Left lung (tissue), 10 donors: Measurements from ENCODE around the gene ATP8A2. TPM values are rescaled to one million over a fixed set of nuclear protein-coding genes. Genes with fewer than 3 reads are reported as not detected.

Experiments used
- ATAC-seq: fragments of 200-7000 bp; cut with Tn5 transposase; one replicate; pipeline ENCODE4 v1.9.1; 2020; ENCODE audit warnings: moderate library complexity
- DNase-seq, 4 donors: peaks; one replicate each; pipeline ENCODE4 v3.0.0-alpha.2; 2013 to 2020
- H3K27ac ChIP-seq, 2 donors: fragments of 200-600 bp; sonication (generic) in 1 of 2; one replicate each; pipeline versions ENCODE4 v1.5.0 to v1.8.0; 2020 to 2021
- H3K27me3 ChIP-seq, 2 donors: fragments of 200-600 bp; sonication (generic) in 1 of 2; one replicate each; pipeline versions ENCODE4 v1.5.0 to v1.8.0; 2020 to 2021
- H3K36me3 ChIP-seq, 2 donors: fragments of 200-600 bp; sonication (generic) in 1 of 2; one replicate each; pipeline versions ENCODE4 v1.5.0 to v1.8.0; 2020 to 2021
- H3K4me1 ChIP-seq, 2 donors: fragments of 200-600 bp; one replicate each; pipeline ENCODE4 v1.8.0; 2021
- H3K4me3 ChIP-seq, 2 donors: fragments of 200-600 bp; sonication (generic) in 1 of 2; one replicate each; pipeline versions ENCODE4 v1.5.0 to v1.8.0; 2020 to 2021; ENCODE audit warnings: mild to moderate bottlenecking in 1 of 2
- H3K9me3 ChIP-seq, 2 donors: fragments of 200-600 bp; sonication (generic) in 1 of 2; one replicate each; pipeline versions ENCODE4 v1.5.0 to v1.8.0; 2020 to 2021
- CTCF ChIP-seq, 2 donors: fragments of 200-600 bp; sonication (generic) in 1 of 2; IDR thresholded peaks; one replicate each; pipeline versions ENCODE4 v1.5.0 to v1.8.0; 2021; ENCODE audit warnings: antibody characterized with exemption in 2 of 2
- intact Hi-C, 2 donors: fragments of 100-400 bp; cut with DNase I; formaldehyde crosslinking; loops; one replicate each; pipeline versions ENCODE4 v1.11.2 to v1.14.2; 2022
- polyA plus RNA-seq, 6 donors: library from polyadenylated mRNA; unstranded; fragments of 120-200 nt; gene quantifications; one replicate each; pipeline ENCODE4 v1.2.1, GENCODE V29; 2013; ENCODE audit not compliant: insufficient read length in 6 of 6
- total RNA-seq, 2 donors: library from RNA; stranded (reverse); fragmentation: NEBNext Ultra II Directional; extraction: Animal tissue kit (Norgen Biotek cat#: 25700); gene quantifications; one replicate each; pipeline ENCODE4 v1.2.1, GENCODE V29; 2021
- donor health status: DM: no; HTN: yes; CAD: no.
- donor health status: DM: no; HTN: no; CAD: no.

The ATP8A2 gene
- total and polyA plus RNA-seq, 8 donors: 1.1 to 13.4 (median 9.6) TPM

DNA sequence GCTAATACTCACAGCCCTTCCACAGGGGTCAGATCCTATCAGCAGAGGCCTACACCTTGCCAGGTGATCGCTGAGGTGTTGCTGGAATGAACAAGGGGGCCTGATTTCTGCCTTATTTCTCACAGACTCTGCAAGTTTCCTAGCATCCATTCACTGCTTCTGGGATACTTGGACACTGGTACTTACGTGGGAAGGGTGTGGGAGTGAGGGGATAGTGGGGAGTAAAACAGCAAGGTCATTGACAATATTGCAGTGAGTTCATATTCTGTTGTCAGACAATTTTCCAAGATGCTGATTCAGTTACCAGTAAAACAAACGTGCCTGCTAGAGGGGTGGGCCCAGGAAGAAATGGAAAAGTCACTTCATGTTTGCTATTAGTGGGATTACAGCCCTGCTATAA lies 403.5 kb downstream of the ATP8A2 start:
- no peak for DNase-seq
- intact Hi-C loops: no loop called here

DNA sequence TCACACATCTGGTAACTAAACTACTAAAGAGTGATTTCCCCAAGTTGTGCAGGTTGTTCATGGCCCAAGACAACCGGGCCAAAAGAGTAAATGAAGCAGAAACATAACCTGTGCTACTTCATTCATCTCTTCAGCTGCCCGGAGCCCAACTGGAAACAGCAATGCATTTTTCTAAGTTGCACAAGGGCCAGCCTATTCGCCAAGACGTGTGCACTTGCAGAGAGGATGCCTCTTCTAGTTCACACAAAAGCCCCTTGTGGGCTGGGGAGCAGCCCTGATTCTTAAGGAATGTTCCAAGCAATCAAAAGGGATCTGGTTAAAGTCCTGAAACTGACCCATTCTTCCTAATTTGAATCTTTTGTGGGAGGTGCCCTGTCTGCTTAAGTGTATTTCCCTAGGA lies 404.2 kb downstream of the ATP8A2 start:
- Histone ChIP-seq H3K36me3 (no peaks in the 10 kb centered on the region), H3K27ac (no peak overlapping the region), H3K9me3 (no peaks in the 10 kb centered on the region), H3K27me3 (no peaks in the 10 kb centered on the region), H3K4me1 (no peaks in the 10 kb centered on the region), H3K4me3 (no peak overlapping the region)
- TF ChIP-seq CTCF (IDR thresholded peaks at IDR 0.05): no peak
- intact Hi-C loops: no loop called here
- ATAC-seq (no peak), DNase-seq (no peak)

More for the DNA sequence above, 403.5 kb downstream of the ATP8A2 start:
- no peaks in the 10 kb centered on the region for H3K4me1 ChIP-seq
- H3K36me3 ChIP-seq: no peaks in the 10 kb centered on the region
- ATAC-seq: no peak
- TF ChIP-seq CTCF (IDR thresholded peaks at IDR 0.05): no peak
- no peak overlapping the region for H3K4me3 ChIP-seq
- no peaks in the 10 kb centered on the region for H3K9me3 ChIP-seq
- H3K27me3 ChIP-seq: no peaks in the 10 kb centered on the region
- H3K27ac ChIP-seq: no peak overlapping the region

DNA sequence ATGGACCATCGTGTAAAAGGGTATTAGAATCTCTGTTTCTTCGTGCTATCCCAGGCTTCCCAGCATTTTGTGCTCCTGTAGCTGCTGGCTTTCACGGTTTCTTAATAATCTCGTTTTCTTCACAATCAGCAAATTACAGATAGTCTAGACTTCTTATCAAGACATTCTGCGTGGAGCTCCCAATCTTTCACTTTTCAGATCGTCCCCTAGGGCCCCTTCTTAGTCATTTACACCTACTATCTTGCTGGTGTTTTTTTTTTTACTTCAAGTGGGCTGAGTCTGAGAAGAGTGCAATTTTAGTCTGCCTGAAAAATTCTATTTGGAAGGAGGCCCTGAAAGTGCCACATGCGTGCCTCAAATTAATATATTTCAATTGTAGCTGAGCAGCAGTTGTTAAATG lies 404.9 kb downstream of the ATP8A2 start:
- Histone ChIP-seq H3K9me3 (no peaks in the 10 kb centered on the region), H3K4me3 (no peak overlapping the region), H3K4me1 (no peaks in the 10 kb centered on the region), H3K27ac (no peak overlapping the region), H3K36me3 (no peaks in the 10 kb centered on the region), H3K27me3 (no peaks in the 10 kb centered on the region)
- no peak for ATAC-seq
- intact Hi-C loops: no loop called here
- TF ChIP-seq CTCF (IDR thresholded peaks at IDR 0.05): no peak
- DNase-seq: no peak

GRCh38 chr13:25777509-25777908 lies 405.7 kb downstream of the ATP8A2 start:
- no peaks in the 10 kb centered on the region for H3K4me1 ChIP-seq
- no peak for TF ChIP-seq CTCF (IDR thresholded peaks at IDR 0.05)

DNA sequence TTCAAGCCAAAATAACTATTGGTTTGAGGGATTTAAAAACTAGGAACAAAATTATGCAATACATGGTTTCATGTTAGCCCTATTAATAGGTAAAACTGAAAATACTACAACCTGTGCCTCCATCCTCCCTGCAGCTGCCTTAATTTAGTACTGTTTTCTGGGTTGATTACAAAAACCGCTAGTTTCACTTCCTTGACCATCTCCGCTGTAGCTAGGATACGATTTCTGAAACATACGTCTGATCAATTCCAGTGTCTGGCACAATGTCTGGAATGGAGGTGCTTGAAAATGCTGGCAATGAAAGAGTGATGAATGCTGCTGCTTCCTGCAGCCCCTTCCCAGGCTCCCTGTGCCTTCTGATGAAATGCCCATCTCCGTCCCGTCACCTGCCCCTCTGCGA lies 406.6 kb downstream of the ATP8A2 start:
- TF ChIP-seq CTCF (IDR thresholded peaks at IDR 0.05): no peak
- ATAC-seq: no peak
- intact Hi-C loops: no loop called here

More at GRCh38 chr13:25777509-25777908, 405.7 kb downstream of the ATP8A2 start:
- H3K27me3 ChIP-seq: no peaks in the 10 kb centered on the region
- no peaks in the 10 kb centered on the region for H3K9me3 ChIP-seq
- no peak overlapping the region for H3K4me3 ChIP-seq
- ATAC-seq (no peak), DNase-seq (no peak)
- no peaks in the 10 kb centered on the region for H3K36me3 ChIP-seq
- intact Hi-C loops: no loop called here
- no peak overlapping the region for H3K27ac ChIP-seq

More for the DNA sequence above, 406.6 kb downstream of the ATP8A2 start:
- no peak for DNase-seq
- Histone ChIP-seq H3K27me3 (no peaks in the 10 kb centered on the region), H3K4me3 (no peak overlapping the region), H3K36me3 (no peaks in the 10 kb centered on the region), H3K4me1 (no peaks in the 10 kb centered on the region), H3K27ac (no peak overlapping the region), H3K9me3 (no peaks in the 10 kb centered on the region)
